Cardiac fibroblast (primary cell): ENCODE measurements around the gene ACSBG1.

Experiments used
- DNase-seq, 2 donors: peaks; one replicate each; pipeline versions ENCODE4 v3.0.0 to v3.0.0-alpha.2; 2010; ENCODE audit warnings: low read depth in 2 of 2
- H3K4me3 ChIP-seq, 2 donors: replicated peaks in 1 of 2; 1 replicate in 1 of 2; 2 replicates in 1 of 2; pipeline ENCODE4 v1.5.1; 2011; ENCODE audit warnings: low read depth in 2 of 2, low read length in 2 of 2, mild to moderate bottlenecking in 2 of 2, moderate library complexity in 1 of 2
- CTCF ChIP-seq: IDR thresholded peaks from one replicate; pipeline ENCODE4 v1.5.1; 2011; ENCODE audit warnings: low read depth, mild to moderate bottlenecking, low read length, inconsistent platforms

ACSBG1 gene

DNA sequence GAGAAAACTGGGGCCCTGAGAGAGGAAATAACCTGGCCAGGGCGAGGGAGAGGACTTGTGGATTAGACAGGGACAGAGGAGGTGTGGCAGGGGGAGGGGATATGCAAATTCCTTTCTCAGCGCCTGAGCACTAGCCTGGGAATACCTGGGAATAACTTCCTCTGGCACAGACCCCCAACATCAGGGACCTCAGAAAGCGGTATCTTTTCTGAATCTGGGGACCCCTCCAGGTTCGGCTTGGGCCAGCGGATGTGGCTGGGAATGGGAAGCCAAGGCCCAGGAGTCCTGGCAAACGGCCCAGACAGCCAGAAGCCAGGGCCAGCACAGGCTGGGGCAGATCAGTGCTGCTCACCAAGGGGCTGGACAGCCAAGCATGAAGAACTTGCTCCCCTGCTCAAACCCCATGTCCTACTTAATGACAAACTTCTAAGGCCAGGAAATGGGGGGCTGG lies 9.2 kb upstream of the ACSBG1 start:
- DNase-seq = peak; percentile 22 to 68
- H3K4me3 ChIP-seq = no peak overlapping the region
- no peak for TF ChIP-seq CTCF

- TF ChIP-seq CTCF = no peak
- DNase-seq = no peak
- no peak overlapping the region for H3K4me3 ChIP-seq
Observed at GRCh38 chr15:78243058-78243457, 8.7 kb upstream of the ACSBG1 start.

DNA sequence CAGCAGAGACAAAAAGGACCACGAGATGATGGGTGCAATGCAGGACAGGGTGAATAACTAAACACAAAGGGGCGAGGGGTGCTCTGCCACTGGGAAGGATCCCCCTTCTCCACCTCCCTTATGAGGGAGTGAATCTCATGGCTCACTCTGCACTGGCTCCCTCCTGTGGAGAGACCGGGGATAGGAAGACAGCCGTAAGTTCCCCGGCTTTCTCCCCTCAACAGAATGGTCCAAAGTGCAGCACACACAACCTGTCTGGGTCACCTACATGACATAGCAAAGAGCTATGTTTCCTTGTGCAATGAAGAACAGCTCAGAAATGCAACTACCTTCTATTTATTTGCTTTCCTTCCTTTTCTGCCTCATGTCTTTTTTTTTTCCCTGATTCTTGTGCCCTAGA lies 7.8 kb upstream of the ACSBG1 start:
- H3K4me3 ChIP-seq = no peak overlapping the region
- peak; percentile 56 for TF ChIP-seq CTCF
- DNase-seq = peak in 1 of 2 donors; percentile 32

DNA sequence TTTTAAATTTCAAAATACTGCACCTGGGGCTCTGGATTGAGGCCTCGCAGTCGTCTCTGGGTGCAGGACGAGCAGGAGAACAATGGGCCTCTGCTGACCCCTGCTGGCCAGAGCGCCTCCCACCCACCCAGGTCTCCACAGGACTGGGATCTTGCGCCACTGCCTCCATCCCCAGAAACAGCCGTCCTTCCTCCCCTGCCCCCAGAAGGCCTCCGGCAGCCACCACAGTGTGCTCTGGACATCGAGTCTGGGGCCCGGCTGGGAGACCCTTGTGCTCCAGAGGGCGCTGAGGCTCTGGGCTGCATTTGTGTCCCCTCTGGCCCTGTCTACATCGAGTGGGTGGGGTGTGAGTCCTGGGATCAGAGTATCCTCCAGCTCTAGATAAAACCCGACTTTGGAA lies 6.7 kb upstream of the ACSBG1 start:
- peak; percentile 77 to 81 for DNase-seq
- peak; percentile 91 for TF ChIP-seq CTCF
- H3K4me3 ChIP-seq = no peak overlapping the region

DNA sequence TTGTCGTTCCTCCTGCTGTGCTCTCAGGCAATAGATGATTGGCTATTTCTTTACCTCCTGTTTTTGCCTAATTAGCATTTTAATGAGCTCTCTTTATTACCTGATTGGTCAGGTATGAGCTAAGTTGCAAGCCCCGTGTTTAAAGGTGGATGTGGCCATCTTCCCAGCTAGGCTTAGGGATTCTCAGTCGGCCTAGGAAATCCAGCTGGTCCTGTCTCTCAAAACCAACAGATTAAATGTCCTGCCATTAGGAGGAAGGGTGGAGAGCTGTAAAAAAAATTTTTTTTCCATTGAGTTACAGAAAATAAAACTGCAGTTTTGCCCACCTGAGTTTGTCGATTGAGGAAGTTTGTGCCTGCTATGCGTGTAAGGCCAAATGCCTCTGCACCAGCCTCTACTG lies 5.4 kb upstream of the ACSBG1 start:
- no peak for DNase-seq
- no peak overlapping the region for H3K4me3 ChIP-seq
- no peak for TF ChIP-seq CTCF

DNA sequence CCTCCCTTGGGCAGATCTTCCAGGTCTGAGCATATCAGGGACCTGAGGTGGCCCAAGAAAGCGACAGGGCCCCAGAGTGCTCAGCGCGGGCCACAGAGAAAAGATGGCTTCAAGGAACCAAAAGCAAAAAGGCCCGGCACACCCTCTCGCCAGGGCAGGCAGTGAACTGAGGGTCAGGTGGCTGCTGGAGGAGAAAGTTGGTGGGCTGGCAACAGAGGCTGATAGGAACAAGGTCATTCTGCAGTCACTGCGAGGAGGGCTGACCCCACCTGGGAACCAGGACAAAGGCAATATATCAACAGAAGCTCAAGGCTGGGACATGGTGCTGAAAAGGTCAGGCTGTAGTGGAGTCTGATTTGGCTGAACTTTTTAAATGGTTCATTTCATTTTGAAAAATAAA lies 2.8 kb upstream of the ACSBG1 start:
- no peak for TF ChIP-seq CTCF
- DNase-seq = no peak
- H3K4me3 ChIP-seq = no peak overlapping the region

GRCh38 chr15:78236491-78236890 lies 2.1 kb upstream of the ACSBG1 start:
- no peak for TF ChIP-seq CTCF
- DNase-seq = no peak

More at GRCh38 chr15:78236491-78236890, 2.1 kb upstream of the ACSBG1 start:
- H3K4me3 ChIP-seq = no peak overlapping the region
